Activated CD4-positive, alpha-beta T cell treated with anti-CD3 and anti-CD28 coated beads, Interleukin-2, amount 50 U/mL, for 4 hours (primary cell): ENCODE measurements around the gene PANX2.
"Not testable (repeated sequence)": the region's sequence is repeated elsewhere in the genome, so short reads cannot be mapped to it uniquely, and the experiment has no call there.

ENCODE experiments used
- DNase-seq, 2 experiments: peaks; one replicate each; pipeline ENCODE4 v3.0.0-alpha.2; 2020

Gene PANX2

GRCh38 chr22:50199251-50199721, 28.8 kb downstream of the PANX2 start:
- no peak for DNase-seq

GRCh38 chr22:50199829-50200460, 29.4 kb downstream of the PANX2 start:
- no peak for DNase-seq

DNA sequence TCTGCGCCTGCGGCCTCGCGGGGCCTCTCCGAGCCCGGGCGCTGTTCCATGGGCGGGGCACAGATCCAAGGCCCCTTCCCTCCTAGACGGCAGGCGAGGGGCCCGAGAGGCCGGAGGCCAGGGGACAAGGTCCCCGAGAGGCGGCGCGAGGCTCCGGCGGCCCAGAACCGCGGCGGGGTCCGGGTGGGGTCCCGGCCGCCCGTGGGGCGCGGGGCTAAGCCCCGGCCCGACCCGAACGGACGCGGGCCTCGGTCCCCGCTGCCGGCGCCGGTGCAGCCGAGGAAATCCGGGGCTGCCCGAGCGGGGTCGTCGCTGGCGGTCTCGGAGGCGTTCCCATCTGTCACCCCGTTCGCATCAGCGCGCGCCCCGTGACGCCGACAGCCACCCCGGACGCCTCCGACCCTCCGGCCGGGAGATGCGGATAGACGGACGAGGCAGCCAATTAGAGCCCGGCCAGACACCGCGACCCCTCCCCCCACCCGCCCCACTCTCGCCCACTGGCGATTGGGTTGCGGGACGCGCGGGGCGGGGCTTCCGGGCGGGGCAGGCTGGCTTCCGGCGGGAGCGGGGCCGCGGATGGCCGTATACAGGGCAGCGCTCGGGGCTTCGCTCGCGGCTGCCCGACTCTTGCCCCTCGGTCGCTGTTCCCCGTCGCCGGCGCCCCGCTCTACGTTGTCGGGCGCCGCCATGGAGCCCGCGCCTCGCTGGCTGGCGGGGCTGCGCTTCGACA, 30.1 kb downstream of the PANX2 start, which contains the start of gene SELENOO:
Gene SELENOO, plus strand, starts transcription at position 551 of the 730 bp plus-strand sequence. Its CDS starts 26 bp downstream, at position 577.
- peak; percentile 87 to 88 for DNase-seq

DNA sequence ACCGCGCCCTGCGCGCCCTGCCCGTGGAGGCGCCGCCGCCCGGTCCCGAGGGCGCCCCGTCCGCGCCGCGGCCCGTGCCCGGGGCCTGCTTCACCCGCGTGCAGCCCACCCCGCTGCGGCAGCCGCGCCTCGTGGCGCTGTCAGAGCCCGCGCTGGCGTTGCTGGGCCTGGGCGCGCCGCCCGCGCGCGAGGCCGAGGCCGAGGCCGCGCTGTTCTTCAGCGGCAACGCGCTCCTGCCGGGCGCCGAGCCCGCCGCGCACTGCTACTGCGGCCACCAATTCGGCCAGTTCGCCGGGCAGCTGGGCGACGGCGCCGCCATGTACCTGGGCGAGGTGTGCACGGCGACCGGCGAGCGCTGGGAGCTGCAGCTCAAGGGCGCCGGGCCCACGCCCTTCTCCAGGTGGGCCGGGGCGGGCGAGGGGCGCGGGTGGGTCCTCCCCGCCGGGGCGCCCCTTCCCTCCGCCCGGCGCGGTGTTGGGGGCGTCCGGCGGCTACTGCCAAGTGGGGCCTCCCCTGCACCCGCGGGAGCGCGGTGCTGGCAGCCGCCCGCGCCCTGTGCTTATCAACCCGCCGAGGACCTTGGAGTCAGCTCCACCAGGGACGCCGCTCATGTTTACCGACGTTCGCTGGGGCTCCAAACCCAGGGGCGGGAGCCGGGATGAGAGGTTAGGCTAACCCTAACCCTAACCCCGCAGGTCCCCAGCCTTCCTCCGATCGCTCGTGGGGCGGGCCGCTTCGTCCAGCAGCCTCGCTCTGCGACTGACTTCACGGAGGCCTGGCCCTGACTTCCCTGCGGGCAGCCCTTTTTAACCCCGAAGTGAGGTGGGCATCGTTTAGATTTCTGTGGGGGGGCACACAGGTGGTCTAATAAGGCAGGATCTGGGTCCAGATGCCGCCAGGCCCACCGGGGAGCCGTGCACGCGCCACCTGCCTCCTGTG, 30.9 kb downstream of the PANX2 start:
- no peak for DNase-seq

GRCh38 chr22:50202130-50202666, 31.7 kb downstream of the PANX2 start:
- DNase-seq: no peak

GRCh38 chr22:50203288-50203687, 32.8 kb downstream of the PANX2 start:
- DNase-seq: no peak

DNA sequence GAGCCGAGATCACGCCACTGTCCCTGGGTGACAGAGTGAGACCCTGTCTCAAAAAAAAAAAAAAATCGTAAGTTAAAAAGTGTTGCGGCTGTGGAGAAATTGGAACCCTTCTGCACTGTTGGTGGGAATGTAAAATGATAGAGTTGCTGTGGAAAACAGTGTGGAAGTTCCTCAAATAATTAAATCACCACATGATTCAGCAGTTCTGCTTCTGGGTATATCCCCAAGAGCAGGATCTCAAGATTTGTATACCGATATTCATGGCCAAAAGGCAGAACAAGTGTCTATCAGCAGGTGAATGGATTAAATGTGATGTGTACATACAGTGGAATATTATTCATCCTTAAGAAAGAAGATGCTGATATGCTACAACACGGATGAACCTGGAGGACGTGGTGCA, 34.0 kb downstream of the PANX2 start:
- DNase-seq: no peak

- not testable (repeated sequence) for DNase-seq
Observed at GRCh38 chr22:50204998-50205397, 34.5 kb downstream of the PANX2 start.

GRCh38 chr22:50205781-50206569, 35.4 kb downstream of the PANX2 start:
- no peak for DNase-seq

DNA sequence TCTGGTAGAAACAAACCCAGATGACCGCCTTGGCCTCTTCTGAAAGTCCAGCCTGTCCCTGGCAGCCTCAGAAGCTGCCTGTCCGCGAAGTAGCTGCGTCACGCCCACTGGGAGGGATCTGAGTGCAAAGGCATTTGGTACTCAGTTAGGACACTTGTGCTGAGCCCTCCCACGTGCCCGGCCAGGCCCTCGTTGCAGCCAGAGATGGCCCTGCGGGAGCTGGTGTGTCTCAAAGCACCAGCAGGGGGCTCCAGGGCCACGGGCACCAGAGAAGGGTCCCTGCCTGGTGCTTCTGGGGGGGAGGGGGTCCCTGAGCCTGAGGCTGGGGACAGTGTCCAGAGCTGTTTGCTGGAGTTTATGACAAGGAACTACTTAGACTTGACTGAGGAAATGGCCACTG, 36.1 kb downstream of the PANX2 start:
- DNase-seq: no peak

DNA sequence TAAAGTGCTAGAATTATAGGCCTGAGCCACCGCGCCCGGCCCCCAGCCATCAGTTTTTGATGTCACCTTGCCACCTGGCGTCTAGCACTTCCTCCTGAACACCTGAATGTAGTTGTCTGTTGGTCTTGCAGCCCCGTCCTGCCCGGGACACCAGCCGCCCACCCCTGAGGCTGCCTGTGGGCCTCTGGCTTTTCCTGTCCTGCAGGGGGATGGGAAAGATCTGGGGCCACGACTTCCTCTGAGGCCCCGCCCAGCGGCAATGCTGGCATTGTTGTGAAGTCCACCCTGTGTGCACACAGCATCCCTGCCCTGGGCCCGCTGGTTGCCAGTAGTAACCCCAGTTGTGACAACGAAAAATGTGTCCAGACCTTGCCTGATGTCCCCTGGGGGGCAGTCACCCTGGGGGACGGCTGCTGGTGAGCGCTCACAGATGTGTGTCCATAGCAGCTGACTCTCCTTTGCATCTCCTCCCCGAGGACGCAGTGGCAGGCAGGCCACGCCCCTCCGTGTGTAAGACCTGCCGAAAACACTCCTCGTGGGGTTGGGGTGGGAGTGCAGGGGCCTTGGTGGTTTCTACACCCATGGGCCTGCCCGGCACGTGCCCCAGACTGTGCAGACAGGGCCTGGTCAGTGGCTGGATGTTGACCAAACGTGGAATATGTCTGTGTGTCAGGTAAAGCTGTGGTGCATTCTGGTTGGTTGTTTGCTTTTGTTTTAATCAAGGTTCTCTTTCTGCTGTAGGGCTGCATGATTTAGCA, 37.0 kb downstream of the PANX2 start:
- no peak for DNase-seq

DNA sequence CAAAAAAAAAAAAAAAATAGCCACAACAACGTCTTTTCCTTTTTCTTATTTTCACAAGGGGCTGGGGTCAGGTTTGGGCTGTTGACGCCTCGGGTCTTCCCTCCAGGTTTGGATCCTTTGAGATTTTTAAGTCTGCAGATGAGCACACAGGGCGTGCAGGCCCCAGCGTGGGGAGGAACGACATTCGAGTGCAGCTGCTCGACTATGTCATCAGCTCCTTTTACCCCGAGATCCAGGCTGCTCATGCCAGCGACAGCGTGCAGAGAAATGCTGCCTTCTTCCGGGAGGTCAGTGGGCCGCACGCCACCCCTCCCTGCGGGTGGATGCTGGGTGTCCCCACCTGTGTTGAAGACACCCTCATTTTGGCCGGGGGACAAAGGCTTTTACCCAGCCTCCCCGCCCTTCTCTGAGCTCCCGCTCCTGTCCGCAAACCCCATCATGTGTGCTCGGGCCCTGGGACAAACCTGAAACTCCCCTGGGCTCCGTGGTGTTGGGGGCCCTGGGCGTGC, 38.0 kb downstream of the PANX2 start:
- no peak for DNase-seq

DNA sequence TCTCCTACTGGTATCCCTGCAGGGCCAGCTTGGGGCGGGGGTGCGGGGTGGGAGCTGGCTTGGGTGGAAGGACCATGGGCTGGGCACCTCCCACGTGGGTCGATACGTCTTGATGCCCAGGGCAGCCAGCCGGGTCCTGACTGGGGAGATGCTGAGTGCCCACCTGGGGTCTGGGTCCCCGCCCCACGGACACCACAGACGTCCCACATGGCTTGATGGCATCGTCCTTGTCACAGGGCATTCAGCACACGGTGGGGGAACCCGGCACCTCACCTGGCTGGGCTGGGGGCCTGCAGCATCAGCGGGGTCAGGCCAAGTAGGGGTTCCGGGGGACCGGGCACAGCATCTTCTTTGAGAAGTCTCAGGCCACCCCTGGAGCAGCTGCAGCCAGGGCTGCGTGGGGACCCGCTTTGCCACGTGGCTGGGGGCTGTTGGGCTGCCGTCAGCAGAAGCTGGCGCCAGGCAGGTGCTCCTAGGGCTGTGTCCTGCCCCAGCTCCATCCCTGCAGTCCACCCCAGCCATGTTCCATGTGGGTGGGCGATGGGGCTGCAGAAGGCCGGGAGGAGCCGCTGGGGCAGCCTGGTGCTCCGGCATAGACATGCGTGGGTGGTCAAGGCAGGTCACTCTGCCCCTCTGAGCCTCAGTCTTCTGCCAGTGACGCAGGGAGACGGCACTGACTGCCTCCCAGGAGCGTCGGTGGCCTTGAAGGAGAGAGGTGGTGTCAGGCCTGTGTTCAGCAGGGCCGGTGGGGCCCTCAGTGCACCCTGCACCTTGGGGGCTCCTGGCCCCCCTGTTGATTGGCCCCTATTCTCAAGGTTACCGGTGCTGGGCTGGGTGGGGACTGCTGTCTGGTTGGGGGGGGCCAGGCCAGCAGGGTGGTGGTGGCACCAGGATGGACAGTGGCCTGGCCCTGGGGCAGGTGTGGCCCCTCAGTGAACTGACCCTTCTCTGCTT, 38.7 kb downstream of the PANX2 start:
- DNase-seq: no peak

DNA sequence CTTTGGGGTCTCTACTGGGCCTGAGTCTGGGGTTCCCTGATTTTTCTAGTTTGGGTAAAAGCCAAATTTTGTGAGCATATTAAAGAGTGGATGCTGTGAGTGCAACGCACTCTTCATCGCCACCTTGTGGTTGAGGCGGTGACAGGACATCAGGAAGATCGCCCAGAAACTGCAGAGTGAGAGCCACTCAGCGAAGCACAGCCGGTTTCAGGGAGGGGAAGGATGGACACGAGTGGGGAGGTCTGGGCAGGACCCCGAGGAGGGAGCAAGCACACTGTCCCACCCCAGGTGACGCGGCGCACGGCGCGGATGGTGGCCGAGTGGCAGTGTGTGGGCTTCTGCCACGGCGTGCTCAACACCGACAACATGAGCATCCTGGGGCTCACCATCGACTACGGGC, 39.4 kb downstream of the PANX2 start:
- peak; percentile 66 to 68 for DNase-seq

DNA sequence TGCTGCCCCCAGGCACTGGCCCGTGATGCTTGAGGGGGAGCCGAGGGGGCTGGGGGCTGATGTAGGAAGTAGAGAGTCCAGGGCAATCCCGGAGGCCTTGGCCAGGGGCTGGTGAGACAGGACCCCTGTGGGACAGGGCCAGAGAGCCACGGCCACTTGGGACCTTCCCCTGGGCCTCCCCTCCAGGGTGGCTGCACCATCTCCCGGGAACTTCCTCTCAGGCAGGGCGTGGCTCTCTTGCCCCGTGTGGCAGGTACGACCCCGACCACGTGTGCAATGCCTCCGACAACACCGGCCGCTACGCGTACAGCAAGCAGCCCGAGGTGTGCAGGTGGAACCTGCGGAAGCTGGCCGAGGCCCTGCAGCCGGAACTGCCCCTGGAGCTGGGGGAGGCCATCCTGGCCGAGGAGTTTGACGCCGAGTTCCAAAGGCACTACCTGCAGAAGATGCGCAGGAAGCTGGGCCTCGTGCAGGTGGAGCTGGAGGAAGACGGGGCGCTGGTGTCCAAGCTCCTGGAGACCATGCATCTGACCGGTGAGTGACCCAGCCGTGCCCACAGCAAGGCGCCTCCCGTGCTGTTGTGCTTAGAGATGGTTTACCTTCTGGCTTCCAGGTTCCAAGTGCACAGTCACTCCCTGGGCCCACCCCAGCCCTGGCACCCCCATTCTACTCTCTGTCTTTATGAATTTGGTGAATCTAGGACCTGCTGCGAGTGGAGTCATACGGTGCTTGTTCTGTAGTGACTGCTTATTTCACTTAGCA, 40.0 kb downstream of the PANX2 start:
- no peak for DNase-seq

GRCh38 chr22:50211147-50211546, 40.6 kb downstream of the PANX2 start:
- DNase-seq: no peak

- no peak for DNase-seq
Observed at GRCh38 chr22:50213263-50213662, 42.7 kb downstream of the PANX2 start.

- DNase-seq: no peak
Observed at GRCh38 chr22:50215297-50216054, 44.9 kb downstream of the PANX2 start.
